SK-N-MC (cell line): Measurements from ENCODE around the gene RFX2.

ENCODE experiments used
- DNase-seq: peaks from one replicate; pipeline ENCODE4 v3.0.0-alpha.2; 2011; ENCODE audit warnings: low read depth, low spot score
- H3K27ac ChIP-seq: fragments of 200-600 bp; sonication (generic); 2 replicates; pipeline ENCODE4 v1.5.1; 2016; ENCODE audit warnings: mixed run types
- H3K36me3 ChIP-seq: fragments of 200-600 bp; sonication (generic); 2 replicates; pipeline ENCODE4 v1.6.1; 2017; ENCODE audit warnings: antibody characterized with exemption, low read length, mixed read lengths; ENCODE audit not compliant: insufficient read depth
- H3K4me3 ChIP-seq: fragments of 200-600 bp; sonication (generic); 2 replicates; pipeline ENCODE4 v1.5.1; 2016
- H3K9ac ChIP-seq: fragments of 200-600 bp; sonication (generic); 2 replicates; pipeline ENCODE4 v1.8.0; 2017; ENCODE audit warnings: mixed run types, mixed read lengths; ENCODE audit not compliant: insufficient read length
- H3K9me3 ChIP-seq: fragments of 200-600 bp; sonication (generic); 2 replicates; pipeline ENCODE4 v1.6.1; 2017; ENCODE audit warnings: low read depth, mild to moderate bottlenecking, antibody characterized with exemption, low read length, moderate library complexity, mixed read lengths
- EZH2 ChIP-seq: fragments of 200-600 bp; sonication (generic); IDR thresholded peaks from one replicate; pipeline ENCODE4 v1.6.1; 2017; ENCODE audit warnings: antibody characterized with exemption
- FOXP2 ChIP-seq: optimal IDR thresholded peaks from 2 replicates; pipeline ENCODE3; 2011; ENCODE audit warnings: mild to moderate bottlenecking, moderate library complexity; ENCODE audit not compliant: insufficient read depth; ENCODE audit errors: extremely low read length, control extremely low read depth
- POLR2AphosphoS5 ChIP-seq: IDR thresholded peaks from 2 replicates; pipeline ENCODE4 v1.6.1; 2012; ENCODE audit warnings: mild to moderate bottlenecking, low read depth, low read length, borderline replicate concordance

Gene RFX2

GRCh38 chr19:5977222-5977784 is 133.0 kb downstream of the RFX2 start:
- peak overlapping the region; percentile 97 for H3K9ac ChIP-seq
- peak overlapping the region; percentile 78; the same call in 1 of the 2 replicates for H3K27ac ChIP-seq
- no peak for DNase-seq
- peaks cover 32% of the 10 kb centered on the region for H3K36me3 ChIP-seq
- TF ChIP-seq EZH2 (no peak), FOXP2 (no peak), POLR2AphosphoS5 (no peak)
- no peaks in the 10 kb centered on the region for H3K9me3 ChIP-seq
- H3K4me3 ChIP-seq: peak overlapping the region; percentile 94

DNA sequence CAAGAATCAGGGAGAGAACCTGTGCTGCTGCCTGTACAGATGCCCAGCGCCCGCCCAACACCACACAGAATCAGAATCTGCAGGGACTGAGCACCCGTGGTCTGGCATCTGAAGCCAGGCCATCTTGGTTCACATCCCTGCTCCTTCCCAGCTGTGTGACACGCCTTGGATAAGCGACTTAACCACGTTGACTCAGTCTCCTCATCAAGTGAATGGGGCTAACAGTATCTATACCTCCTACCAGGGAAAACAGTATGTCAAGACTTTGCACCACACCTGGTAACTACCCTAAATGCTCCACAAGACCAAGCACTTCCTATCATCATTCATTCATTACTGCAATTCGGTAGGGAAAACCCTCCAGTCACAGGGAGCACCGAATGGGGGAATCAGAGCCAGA is 133.5 kb downstream of the RFX2 start:
- H3K27ac ChIP-seq: no peak overlapping the region
- no peak for DNase-seq

GRCh38 chr19:5975388-5975728 is 134.9 kb downstream of the RFX2 start:
- Histone ChIP-seq H3K27ac (no peak overlapping the region), H3K9ac (no peak overlapping the region), H3K4me3 (no peak overlapping the region), H3K9me3 (no peaks in the 10 kb centered on the region), H3K36me3 (peaks cover 37% of the 10 kb centered on the region)
- no peak for DNase-seq
- TF ChIP-seq POLR2AphosphoS5: no peak
- no peak for TF ChIP-seq FOXP2
- no peak for TF ChIP-seq EZH2

More for the DNA sequence above, 133.5 kb downstream of the RFX2 start:
- TF ChIP-seq POLR2AphosphoS5: no peak
- no peak for TF ChIP-seq EZH2
- no peak for TF ChIP-seq FOXP2
- peaks cover 32% of the 10 kb centered on the region for H3K36me3 ChIP-seq
- H3K9me3 ChIP-seq: no peaks in the 10 kb centered on the region
- peak overlapping the region; percentile 97 for H3K9ac ChIP-seq
- H3K4me3 ChIP-seq: peak overlapping the region; percentile 94

- Histone ChIP-seq H3K4me3 (no peak overlapping the region), H3K9me3 (no peaks in the 10 kb centered on the region), H3K36me3 (peaks cover 38% of the 10 kb centered on the region), H3K27ac (no peak overlapping the region), H3K9ac (no peak overlapping the region)
- no peak for DNase-seq
- no peak for TF ChIP-seq POLR2AphosphoS5
- no peak for TF ChIP-seq FOXP2
- no peak for TF ChIP-seq EZH2
Measured at GRCh38 chr19:5974721-5975387, 135.4 kb downstream of the RFX2 start.

GRCh38 chr19:5973867-5974635 is 136.2 kb downstream of the RFX2 start:
- H3K4me3 ChIP-seq: no peak overlapping the region
- no peak for TF ChIP-seq EZH2
- no peak for TF ChIP-seq POLR2AphosphoS5
- no peak for TF ChIP-seq FOXP2
- H3K9ac ChIP-seq: no peak overlapping the region
- H3K9me3 ChIP-seq: no peaks in the 10 kb centered on the region
- H3K27ac ChIP-seq: no peak overlapping the region
- DNase-seq: no peak
- H3K36me3 ChIP-seq: peaks cover 38% of the 10 kb centered on the region

DNA sequence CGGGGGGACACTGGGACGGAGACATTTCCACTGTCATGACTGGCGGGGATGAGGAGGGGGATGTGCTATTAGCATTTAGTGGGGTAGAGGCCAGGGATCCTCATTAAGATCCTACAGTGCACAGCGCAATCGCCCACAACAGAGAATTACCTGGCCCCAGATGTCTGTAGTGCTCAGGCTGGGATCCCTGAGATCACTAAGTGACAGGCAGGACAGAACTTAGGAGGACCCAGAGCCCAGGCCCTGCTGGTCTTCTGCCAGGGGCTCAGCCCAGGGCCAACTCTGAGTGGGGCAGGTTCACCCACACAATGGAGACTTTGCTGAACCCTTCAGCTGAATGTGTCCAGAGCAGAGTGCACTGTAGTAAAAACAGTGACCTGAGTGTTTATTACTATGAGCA is 136.9 kb downstream of the RFX2 start:
- Histone ChIP-seq H3K9me3 (no peaks in the 10 kb centered on the region), H3K4me3 (no peak overlapping the region), H3K9ac (no peak overlapping the region), H3K27ac (peak overlapping the region; percentile 86; the same call in 1 of the 2 replicates), H3K36me3 (peaks cover 38% of the 10 kb centered on the region)
- TF ChIP-seq POLR2AphosphoS5: no peak
- TF ChIP-seq FOXP2: no peak
- no peak for TF ChIP-seq EZH2
- no peak for DNase-seq

DNA sequence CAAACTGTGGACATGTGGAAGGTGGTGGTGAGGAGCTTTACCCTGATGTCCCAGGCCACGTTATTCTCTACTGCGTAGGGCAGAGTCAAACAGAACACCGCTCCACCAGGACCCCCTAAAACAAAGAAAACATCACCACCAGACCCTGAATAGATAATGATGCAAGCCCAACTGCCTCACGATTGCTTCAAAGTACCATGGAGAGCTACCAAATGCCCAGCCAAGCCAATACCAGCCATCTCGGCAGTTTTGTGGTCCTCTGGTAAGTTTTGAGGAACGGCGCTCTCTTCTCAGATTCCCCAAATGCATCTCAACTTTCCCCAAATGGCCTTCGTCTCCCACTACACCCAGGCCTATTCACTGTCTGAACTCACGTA is 138.0 kb downstream of the RFX2 start:
- Histone ChIP-seq H3K9me3 (no peaks in the 10 kb centered on the region), H3K36me3 (peaks cover 38% of the 10 kb centered on the region), H3K27ac (peak overlapping the region; percentile 86), H3K9ac (no peak overlapping the region), H3K4me3 (0 out of 2 replicates have a peak overlapping the region, but pooled peaks have one; percentile 6)
- no peak for DNase-seq
- TF ChIP-seq POLR2AphosphoS5 (no peak), FOXP2 (no peak), EZH2 (no peak)

- H3K36me3 ChIP-seq: peaks cover 40% of the 10 kb centered on the region
- no peak overlapping the region for H3K9ac ChIP-seq
- peak overlapping the region; percentile 86 for H3K27ac ChIP-seq
- H3K4me3 ChIP-seq: peak overlapping the region; percentile 6; the same call in 1 of the 2 replicates
- no peaks in the 10 kb centered on the region for H3K9me3 ChIP-seq
- TF ChIP-seq EZH2 (no peak), POLR2AphosphoS5 (no peak), FOXP2 (no peak)
- DNase-seq: no peak
Measured at GRCh38 chr19:5971714-5972354, 138.5 kb downstream of the RFX2 start.
